Myocyte (in vitro differentiated cells): ENCODE measurements around the gene TM9SF1. TPM values are rescaled to one million over a fixed set of nuclear protein-coding genes. Genes with fewer than 3 reads are reported as not detected.

ENCODE experiments used
- DNase-seq: peaks from one replicate; pipeline ENCODE4 v3.0.0-alpha.2; 2012; ENCODE audit warnings: low read depth
- microRNA-seq: library from miRNA; unstranded; fragments of <30 nt; microRNA quantifications from one replicate; pipeline ENCODE4, GENCODE V29; 2016
- total RNA-seq: library from RNA; depleted of rRNA; stranded (reverse); fragments of >200 nt; gene quantifications from 2 replicates; pipeline ENCODE4 v1.2.3, GENCODE V29; 2014

Gene TM9SF1
- total RNA-seq, 1 donor from 2014 or later, result 76.3 TPM

GRCh38 chr14:24151404-24152080 is 43.7 kb downstream of the TM9SF1 start:
- DNase-seq, result no peak

DNA sequence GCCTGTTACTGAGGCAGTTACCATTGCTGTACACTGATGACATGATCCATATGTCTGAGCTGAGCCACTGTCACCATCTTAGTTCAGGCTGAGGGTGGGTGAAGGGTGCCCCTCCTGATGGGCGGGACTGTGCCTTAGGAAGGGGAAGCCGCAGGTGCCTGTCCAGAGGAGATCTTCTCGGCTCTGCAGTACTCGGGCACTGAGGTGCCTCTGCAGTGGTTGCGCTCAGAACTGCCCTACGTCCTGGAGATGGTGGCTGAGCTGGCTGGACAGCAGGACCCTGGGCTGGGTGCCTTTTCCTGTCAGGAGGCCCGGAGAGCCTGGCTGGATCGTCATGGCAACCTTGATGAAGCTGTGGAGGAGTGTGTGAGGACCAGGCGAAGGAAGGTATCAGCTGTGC is 44.2 kb downstream of the TM9SF1 start:
- no peak for DNase-seq

- no peak for DNase-seq
These were observed 44.7 kb downstream of the TM9SF1 start for GRCh38 chr14:24150567-24150966.

- no peak for DNase-seq
These were observed 45.2 kb downstream of the TM9SF1 start for GRCh38 chr14:24150061-24150460.

DNA sequence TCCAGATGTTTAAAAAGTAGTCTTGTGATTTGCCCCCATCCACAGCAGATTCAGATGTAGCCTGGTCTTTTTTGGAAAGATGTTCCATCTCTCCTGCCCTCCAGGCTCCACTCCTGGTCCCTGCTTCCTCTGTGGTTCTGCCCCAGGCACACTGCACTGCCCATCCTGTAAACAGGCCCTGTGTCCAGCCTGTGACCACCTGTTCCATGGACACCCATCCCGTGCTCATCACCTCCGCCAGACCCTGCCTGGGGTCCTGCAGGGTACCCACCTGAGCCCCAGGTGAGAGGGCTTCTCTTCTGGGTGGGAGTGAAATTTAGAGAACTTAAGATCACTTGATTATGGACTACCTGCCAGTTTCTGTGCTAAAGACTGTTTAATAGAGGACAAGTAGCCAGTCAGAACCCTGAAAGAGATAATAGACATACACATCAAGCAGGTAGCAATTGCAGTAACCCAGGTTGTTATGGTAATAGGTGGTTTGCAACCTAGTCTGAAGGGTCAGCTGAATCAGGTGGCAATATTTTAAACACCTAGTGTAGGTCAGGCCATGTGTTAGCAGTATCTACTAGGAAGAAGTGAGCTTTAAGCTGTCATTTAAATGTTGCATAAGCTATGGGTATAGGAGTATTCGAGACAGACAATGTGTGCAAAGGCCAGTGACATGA is 45.8 kb downstream of the TM9SF1 start:
- DNase-seq, result no peak

DNA sequence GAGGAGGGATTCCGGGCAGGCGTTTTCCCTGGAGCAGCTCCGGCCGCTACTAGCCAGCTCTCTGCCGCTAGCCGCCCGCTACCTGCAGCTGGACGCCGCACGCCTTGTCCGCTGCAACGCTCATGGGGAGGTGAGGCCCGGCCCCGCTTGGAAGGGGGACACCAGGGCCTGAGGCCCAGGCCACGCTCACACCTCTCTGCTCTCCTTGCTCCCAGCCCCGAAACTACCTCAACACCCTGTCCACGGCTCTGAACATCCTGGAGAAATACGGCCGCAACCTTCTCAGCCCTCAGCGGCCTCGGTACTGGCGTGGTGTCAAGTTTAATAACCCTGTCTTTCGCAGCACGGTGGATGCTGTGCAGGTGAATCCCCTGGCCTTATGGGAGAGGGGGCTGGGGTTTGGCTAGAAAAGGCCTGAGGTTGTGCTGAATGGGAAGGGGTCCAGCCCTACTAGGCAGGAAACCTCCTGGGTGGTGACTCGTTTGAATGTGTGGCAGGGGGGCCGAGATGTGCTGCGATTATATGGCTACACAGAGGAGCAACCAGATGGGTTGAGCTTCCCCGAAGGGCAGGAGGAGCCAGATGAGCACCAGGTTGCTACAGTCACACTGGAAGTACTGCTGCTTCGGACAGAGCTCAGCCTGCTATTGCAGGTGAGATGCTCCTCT is 47.3 kb downstream of the TM9SF1 start:
- DNase-seq, result no peak

- peak; percentile 99 for DNase-seq
These were observed 48.1 kb downstream of the TM9SF1 start, which contains the start of gene RNF31 for GRCh38 chr14:24146978-24147760. TSS of gene RNF31 (plus strand) at chr14:24147498. CDS start at chr14:24147699, 201 bp downstream.

DNA sequence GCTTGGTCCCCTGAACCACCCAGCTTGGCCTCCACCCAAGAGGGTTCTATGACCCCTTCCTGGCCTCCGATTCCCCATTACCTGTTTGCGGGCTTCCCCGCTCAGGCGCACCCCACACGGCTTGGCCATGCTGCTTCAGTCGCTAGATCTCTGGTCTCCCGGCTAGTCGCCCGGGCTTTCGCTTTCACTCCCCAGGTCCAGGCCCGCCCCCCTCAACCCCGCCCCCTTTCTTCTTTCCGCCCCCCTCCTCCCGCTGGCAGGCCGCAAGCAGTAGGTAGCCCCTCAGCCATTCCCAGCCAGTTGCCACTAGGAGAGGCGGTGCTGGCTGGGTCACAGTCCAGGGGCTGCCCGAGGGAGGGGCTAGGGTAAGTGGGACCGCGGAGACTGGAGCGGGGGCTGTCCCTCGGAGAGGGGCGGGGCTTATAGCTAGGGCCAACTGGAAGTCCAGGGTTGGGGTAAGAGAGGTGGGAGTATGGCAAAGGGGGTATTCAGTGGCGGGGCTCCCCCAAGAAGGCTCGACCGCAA is 48.7 kb downstream of the TM9SF1 start, which contains the start of gene PSME2:
PSME2 (minus strand) TSS at position 158 of the 525 bp plus-strand sequence; CDS start at position 129, 29 bp downstream.
- DNase-seq, result peak; percentile 99

GRCh38 chr14:24145690-24146452 is 49.4 kb downstream of the TM9SF1 start:
- DNase-seq, result no peak

GRCh38 chr14:24145219-24145618 is 50.0 kb downstream of the TM9SF1 start:
- no peak for DNase-seq

DNA sequence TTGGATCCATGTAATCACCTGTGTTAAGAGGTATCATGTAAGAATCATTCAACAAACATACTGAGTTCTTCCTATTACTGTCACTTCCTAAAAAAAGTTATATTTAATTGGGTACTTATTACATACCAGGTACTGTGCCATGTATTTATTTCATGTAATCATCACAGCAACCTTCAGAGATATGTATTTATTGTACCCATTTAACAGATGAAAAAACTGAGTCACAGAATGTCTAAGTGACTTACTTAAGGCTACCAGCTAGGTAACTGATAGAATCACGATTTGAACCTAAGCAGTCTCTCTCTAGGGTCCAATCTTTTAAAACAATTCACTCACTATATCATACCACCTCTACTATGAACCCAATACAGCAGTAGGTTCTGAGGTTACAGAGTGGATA is 50.8 kb downstream of the TM9SF1 start:
- no peak for DNase-seq

GRCh38 chr14:24143511-24143910 is 51.7 kb downstream of the TM9SF1 start:
- peak; percentile 57 for DNase-seq

- peak; percentile 100 for DNase-seq
These were observed 54.0 kb downstream of the TM9SF1 start, which contains the start of gene EMC9 for GRCh38 chr14:24141097-24141880. TSS of gene EMC9 (minus strand) at chr14:24141591. CDS start at chr14:24141304, 287 bp downstream.

GRCh38 chr14:24139272-24139934 is 55.8 kb downstream of the TM9SF1 start:
- DNase-seq, result no peak

Small RNA genes within 50 kb of the gene (microRNA-seq; reads per million reads assigned to microRNA genes)
- not detected for gene MIR7703

Other genes with a start within 250 kb of the TM9SF1 start
- 26.2 and 28.9 TPM in 2 replicates for gene DHRS4, start 241.7 kb downstream of the TM9SF1 start, total RNA-seq
- 5.7 and 5.8 TPM in 2 replicates for gene DHRS4L2, start 206.5 kb downstream of the TM9SF1 start, total RNA-seq
- gene CARMIL3, start 143.4 kb downstream of the TM9SF1 start, total RNA-seq, result 0.19 TPM in 1 of 2 replicates, not detected in the other
- not detected in 2 replicates for gene CPNE6, start 123.9 kb downstream of the TM9SF1 start, total RNA-seq
- 8.2 and 8.7 TPM in 2 replicates for gene PCK2, start 101.1 kb downstream of the TM9SF1 start, total RNA-seq
- gene DCAF11, start 80.7 kb downstream of the TM9SF1 start, total RNA-seq, result 94.6 and 112 TPM in 2 replicates
- gene NRL, start 80.5 kb downstream of the TM9SF1 start, total RNA-seq, result 4.3 and 4.5 TPM in 2 replicates
- 144 and 180 TPM in 2 replicates for gene FITM1, start 64.8 kb downstream of the TM9SF1 start, total RNA-seq
- 423 and 428 TPM in 2 replicates for gene PSME1, start 59.2 kb downstream of the TM9SF1 start, total RNA-seq
- gene EMC9, start 53.9 kb downstream of the TM9SF1 start, total RNA-seq, result 18.8 and 25.4 TPM in 2 replicates
- 107 and 129 TPM in 2 replicates for gene PSME2, start 48.8 kb downstream of the TM9SF1 start, total RNA-seq
- 57.6 and 60.4 TPM in 2 replicates for gene RNF31, start 47.9 kb downstream of the TM9SF1 start, total RNA-seq
- 48.6 and 94.1 TPM in 2 replicates for gene IRF9, start 34.2 kb downstream of the TM9SF1 start, total RNA-seq
- 1.1 and 1.6 TPM in 2 replicates for gene REC8, start 23.4 kb downstream of the TM9SF1 start, total RNA-seq
- gene IPO4, start 6.6 kb downstream of the TM9SF1 start, total RNA-seq, result 85.4 and 99.4 TPM in 2 replicates
- gene TSSK4, start 10.3 kb upstream of the TM9SF1 start, total RNA-seq, result not detected in 2 replicates
- gene CHMP4A, start 18.0 kb upstream of the TM9SF1 start, total RNA-seq, result 42.1 and 49.6 TPM in 2 replicates
- gene MDP1, start 20.6 kb upstream of the TM9SF1 start, total RNA-seq, result 16.6 and 16.7 TPM in 2 replicates
- gene NEDD8, start 36.9 kb upstream of the TM9SF1 start, total RNA-seq, result 196 and 233 TPM in 2 replicates
- gene GMPR2, start 37.5 kb upstream of the TM9SF1 start, total RNA-seq, result 60.8 and 90.3 TPM in 2 replicates
- 39.2 and 48.7 TPM in 2 replicates for gene TINF2, start 47.2 kb upstream of the TM9SF1 start, total RNA-seq
- gene TGM1, start 67.7 kb upstream of the TM9SF1 start, total RNA-seq, result 0.08 and 0.99 TPM in 2 replicates
- gene RABGGTA, start 76.2 kb upstream of the TM9SF1 start, total RNA-seq, result 26.3 TPM in 2 replicates
- 17.5 and 25.1 TPM in 2 replicates for gene DHRS1, start 104.3 kb upstream of the TM9SF1 start, total RNA-seq
- 27.9 and 28.9 TPM in 2 replicates for gene NOP9, start 104.4 kb upstream of the TM9SF1 start, total RNA-seq
- gene CIDEB, start 112.5 kb upstream of the TM9SF1 start, total RNA-seq, result not detected in 2 replicates
- 2.7 and 3.2 TPM in 2 replicates for gene LTB4R2, start 114.7 kb upstream of the TM9SF1 start, total RNA-seq
- gene LTB4R, start 116.1 kb upstream of the TM9SF1 start, total RNA-seq, result 0.67 and 0.68 TPM in 2 replicates
- not detected in 2 replicates for gene ADCY4, start 139.6 kb upstream of the TM9SF1 start, total RNA-seq
- not detected in 2 replicates for gene RIPK3, start 144.6 kb upstream of the TM9SF1 start, total RNA-seq
- 19.4 and 23.2 TPM in 2 replicates for gene NFATC4, start 172.7 kb upstream of the TM9SF1 start, total RNA-seq
- 0.05 and 0.21 TPM in 2 replicates for gene NYNRIN, start 203.6 kb upstream of the TM9SF1 start, total RNA-seq
- 1.0 and 1.2 TPM in 2 replicates for gene CBLN3, start 234.2 kb upstream of the TM9SF1 start, total RNA-seq
- 28.0 and 29.6 TPM in 2 replicates for gene KHNYN, start 234.5 kb upstream of the TM9SF1 start, total RNA-seq
- 24.2 and 27.5 TPM in 2 replicates for gene SDR39U1, start 247.3 kb upstream of the TM9SF1 start, total RNA-seq